MG63 (cell line): ENCODE data around the gene TMEM81. TPM values are rescaled to one million over a fixed set of nuclear protein-coding genes. Genes with fewer than 3 reads are reported as not detected.

Experiments
- DNase-seq: peaks from one replicate; pipeline ENCODE4 v3.0.0-alpha.2; 2020
- H3K27me3 ChIP-seq: fragments of 250-450 bp; sonication (Bioruptor Pico); 2 replicates; pipeline ENCODE4 v1.5.1; 2020; ENCODE audit warnings: mild to moderate bottlenecking, moderate library complexity
- H3K36me3 ChIP-seq: fragments of 250-450 bp; sonication (Bioruptor Pico); 2 replicates; pipeline ENCODE4 v1.5.1; 2020; ENCODE audit warnings: mild to moderate bottlenecking, moderate library complexity
- H3K4me3 ChIP-seq: fragments of 250-450 bp; sonication (Bioruptor Pico); 2 replicates; pipeline ENCODE4 v1.5.1; 2020; ENCODE audit warnings: mild to moderate bottlenecking, moderate library complexity
- H3K9me3 ChIP-seq: fragments of 250-450 bp; sonication (Bioruptor Pico); 2 replicates; pipeline ENCODE4 v1.5.1; 2020; ENCODE audit warnings: mild to moderate bottlenecking, moderate library complexity
- total RNA-seq: library from RNA; depleted of rRNA; stranded (reverse); fragments of >200 nt; shearing (Covaris generic); gene quantifications from 2 replicates; pipeline ENCODE4 v1.2.3, GENCODE V29; 2014; ENCODE audit warnings: low replicate concordance

The TMEM81 gene
- total RNA-seq, 1 experiment from 2014 or later, result 5.1 TPM

GRCh38 chr1:205068001-205068400 is 16.3 kb downstream of the TMEM81 start:
- no peaks in the 10 kb centered on the region for H3K36me3 ChIP-seq
- no peaks in the 10 kb centered on the region for H3K27me3 ChIP-seq
- DNase-seq, result no peak
- H3K4me3 ChIP-seq, result no peak overlapping the region
- no peaks in the 10 kb centered on the region for H3K9me3 ChIP-seq

GRCh38 chr1:205067031-205067430 is 17.2 kb downstream of the TMEM81 start:
- Histone ChIP-seq H3K27me3 (no peaks in the 10 kb centered on the region), H3K36me3 (no peaks in the 10 kb centered on the region), H3K9me3 (no peaks in the 10 kb centered on the region), H3K4me3 (no peak overlapping the region)
- no peak for DNase-seq

- H3K9me3 ChIP-seq, result no peaks in the 10 kb centered on the region
- H3K27me3 ChIP-seq, result no peaks in the 10 kb centered on the region
- DNase-seq, result peak; percentile 45
- H3K4me3 ChIP-seq, result no peak overlapping the region
- no peaks in the 10 kb centered on the region for H3K36me3 ChIP-seq
Observed at GRCh38 chr1:205066141-205066818, 18.0 kb downstream of the TMEM81 start.

- no peak for DNase-seq
- no peaks in the 10 kb centered on the region for H3K9me3 ChIP-seq
- H3K4me3 ChIP-seq, result no peak overlapping the region
- no peaks in the 10 kb centered on the region for H3K36me3 ChIP-seq
- H3K27me3 ChIP-seq, result no peaks in the 10 kb centered on the region
Observed at GRCh38 chr1:205065666-205066065, 18.6 kb downstream of the TMEM81 start.

DNA sequence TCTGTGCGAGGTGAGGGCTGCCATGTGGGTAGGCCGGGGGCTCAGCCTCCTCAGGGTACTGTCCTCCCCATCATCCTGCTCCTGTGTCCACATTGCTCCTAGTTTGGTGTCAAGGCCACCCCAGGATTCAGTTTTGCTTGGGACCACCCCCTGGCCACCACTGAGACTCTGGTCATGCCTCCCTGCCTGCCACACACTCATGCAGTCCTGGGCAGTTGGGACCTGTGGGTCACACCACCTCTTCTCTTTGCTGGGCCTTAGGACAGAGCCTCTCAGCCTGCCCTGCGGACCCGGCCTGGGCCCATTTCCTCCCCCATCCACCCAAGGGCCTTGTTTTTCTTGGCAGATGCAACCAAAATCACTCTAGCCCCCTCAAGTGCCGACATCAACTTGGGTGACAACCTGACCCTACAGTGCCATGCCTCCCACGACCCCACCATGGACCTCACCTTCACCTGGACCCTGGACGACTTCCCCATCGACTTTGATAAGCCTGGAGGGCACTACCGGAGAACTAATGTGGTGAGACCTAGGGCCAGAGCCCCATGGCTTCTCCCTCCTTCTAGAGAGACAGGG is 19.4 kb downstream of the TMEM81 start:
- Histone ChIP-seq H3K9me3 (no peaks in the 10 kb centered on the region), H3K27me3 (no peaks in the 10 kb centered on the region), H3K4me3 (no peak overlapping the region), H3K36me3 (no peaks in the 10 kb centered on the region)
- no peak for DNase-seq

- H3K9me3 ChIP-seq, result no peaks in the 10 kb centered on the region
- no peaks in the 10 kb centered on the region for H3K36me3 ChIP-seq
- no peaks in the 10 kb centered on the region for H3K27me3 ChIP-seq
- H3K4me3 ChIP-seq, result no peak overlapping the region
- no peak for DNase-seq
Observed at GRCh38 chr1:205064301-205064700, 20.0 kb downstream of the TMEM81 start.

GRCh38 chr1:205062895-205063294 is 21.4 kb downstream of the TMEM81 start:
- no peaks in the 10 kb centered on the region for H3K27me3 ChIP-seq
- DNase-seq, result no peak
- H3K9me3 ChIP-seq, result no peaks in the 10 kb centered on the region
- no peaks in the 10 kb centered on the region for H3K36me3 ChIP-seq
- H3K4me3 ChIP-seq, result no peak overlapping the region

- DNase-seq, result no peak
- Histone ChIP-seq H3K4me3 (no peak overlapping the region), H3K27me3 (no peaks in the 10 kb centered on the region), H3K36me3 (no peaks in the 10 kb centered on the region), H3K9me3 (no peaks in the 10 kb centered on the region)
Observed at GRCh38 chr1:205062319-205062718, 21.9 kb downstream of the TMEM81 start.

GRCh38 chr1:205061665-205062069 is 22.6 kb downstream of the TMEM81 start:
- DNase-seq, result peak; percentile 71
- Histone ChIP-seq H3K4me3 (no peak overlapping the region), H3K36me3 (no peaks in the 10 kb centered on the region), H3K27me3 (no peaks in the 10 kb centered on the region), H3K9me3 (no peaks in the 10 kb centered on the region)

DNA sequence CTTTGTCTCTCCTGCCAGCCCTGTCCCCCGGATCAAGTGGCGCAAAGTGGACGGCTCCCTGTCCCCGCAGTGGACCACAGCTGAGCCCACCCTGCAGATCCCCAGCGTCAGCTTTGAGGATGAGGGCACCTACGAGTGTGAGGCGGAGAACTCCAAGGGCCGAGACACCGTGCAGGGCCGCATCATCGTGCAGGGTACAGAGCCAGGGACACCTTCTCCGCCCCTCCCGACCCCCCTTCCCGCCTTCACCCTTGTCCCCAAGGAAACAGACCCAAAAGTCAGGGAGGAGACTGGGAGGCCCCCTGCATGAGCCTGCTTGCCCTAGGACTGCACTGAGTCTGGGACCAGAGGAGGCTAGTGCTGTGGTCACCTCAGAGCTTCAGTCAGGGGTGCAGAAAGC is 23.0 kb downstream of the TMEM81 start:
- no peak for DNase-seq
- no peaks in the 10 kb centered on the region for H3K27me3 ChIP-seq
- no peaks in the 10 kb centered on the region for H3K36me3 ChIP-seq
- H3K4me3 ChIP-seq, result no peak overlapping the region
- no peaks in the 10 kb centered on the region for H3K9me3 ChIP-seq

- no peaks in the 10 kb centered on the region for H3K27me3 ChIP-seq
- H3K36me3 ChIP-seq, result no peaks in the 10 kb centered on the region
- no peak for DNase-seq
- H3K4me3 ChIP-seq, result no peak overlapping the region
- no peaks in the 10 kb centered on the region for H3K9me3 ChIP-seq
Observed at GRCh38 chr1:205060746-205061145, 23.5 kb downstream of the TMEM81 start.

GRCh38 chr1:205059660-205060059 is 24.6 kb downstream of the TMEM81 start:
- H3K9me3 ChIP-seq, result no peaks in the 10 kb centered on the region
- H3K4me3 ChIP-seq, result no peak overlapping the region
- no peaks in the 10 kb centered on the region for H3K36me3 ChIP-seq
- no peaks in the 10 kb centered on the region; the same call in 1 of the 2 replicates for H3K27me3 ChIP-seq
- DNase-seq, result no peak

GRCh38 chr1:205058853-205059252 is 25.4 kb downstream of the TMEM81 start:
- DNase-seq, result no peak
- H3K36me3 ChIP-seq, result no peaks in the 10 kb centered on the region
- no peaks in the 10 kb centered on the region; the same call in 1 of the 2 replicates for H3K27me3 ChIP-seq
- H3K4me3 ChIP-seq, result no peak overlapping the region
- H3K9me3 ChIP-seq, result no peaks in the 10 kb centered on the region

DNA sequence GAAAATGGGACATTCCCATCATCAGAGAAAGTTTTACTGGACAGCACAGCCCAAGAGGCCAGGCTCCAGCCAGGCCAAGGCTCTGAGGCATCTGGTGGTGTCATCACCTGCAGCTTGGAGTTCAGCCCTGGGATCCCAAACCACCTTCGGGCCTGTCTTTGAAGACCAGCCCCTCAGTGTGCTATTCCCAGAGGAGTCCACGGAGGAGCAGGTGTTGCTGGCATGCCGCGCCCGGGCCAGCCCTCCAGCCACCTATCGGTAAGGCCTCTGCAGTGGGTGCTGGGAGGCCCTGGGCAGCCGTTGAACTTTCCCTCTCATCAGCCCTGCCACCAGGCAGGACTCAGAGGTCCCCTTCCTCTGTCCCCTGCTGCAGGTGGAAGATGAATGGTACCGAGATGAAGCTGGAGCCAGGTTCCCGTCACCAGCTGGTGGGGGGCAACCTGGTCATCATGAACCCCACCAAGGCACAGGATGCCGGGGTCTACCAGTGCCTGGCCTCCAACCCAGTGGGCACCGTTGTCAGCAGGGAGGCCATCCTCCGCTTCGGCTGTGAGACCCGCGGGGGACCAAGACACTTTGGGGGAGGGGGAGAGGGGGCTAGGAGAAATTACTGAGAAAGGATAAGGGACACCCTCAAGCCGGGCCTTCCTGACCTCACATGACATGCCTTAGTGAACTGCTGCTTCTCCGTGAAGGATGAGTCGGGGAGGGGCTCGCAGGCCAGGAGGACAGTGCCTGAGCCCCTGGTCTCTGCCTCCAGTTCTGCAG is 26.3 kb downstream of the TMEM81 start:
- Histone ChIP-seq H3K4me3 (no peak overlapping the region), H3K36me3 (no peaks in the 10 kb centered on the region), H3K9me3 (no peaks in the 10 kb centered on the region), H3K27me3 (peaks cover 2% of the 10 kb centered on the region; the same call in 1 of the 2 replicates)
- no peak for DNase-seq

GRCh38 chr1:205056956-205057568 is 27.2 kb downstream of the TMEM81 start:
- H3K9me3 ChIP-seq, result no peaks in the 10 kb centered on the region
- H3K4me3 ChIP-seq, result no peak overlapping the region
- DNase-seq, result no peak
- H3K36me3 ChIP-seq, result no peaks in the 10 kb centered on the region
- H3K27me3 ChIP-seq, result peaks cover 2% of the 10 kb centered on the region; the same call in 1 of the 2 replicates

GRCh38 chr1:205056188-205056611 is 28.1 kb downstream of the TMEM81 start:
- Histone ChIP-seq H3K27me3 (peaks cover 2% of the 10 kb centered on the region; the same call in 1 of the 2 replicates), H3K4me3 (no peak overlapping the region), H3K36me3 (no peaks in the 10 kb centered on the region), H3K9me3 (no peaks in the 10 kb centered on the region)
- no peak for DNase-seq

DNA sequence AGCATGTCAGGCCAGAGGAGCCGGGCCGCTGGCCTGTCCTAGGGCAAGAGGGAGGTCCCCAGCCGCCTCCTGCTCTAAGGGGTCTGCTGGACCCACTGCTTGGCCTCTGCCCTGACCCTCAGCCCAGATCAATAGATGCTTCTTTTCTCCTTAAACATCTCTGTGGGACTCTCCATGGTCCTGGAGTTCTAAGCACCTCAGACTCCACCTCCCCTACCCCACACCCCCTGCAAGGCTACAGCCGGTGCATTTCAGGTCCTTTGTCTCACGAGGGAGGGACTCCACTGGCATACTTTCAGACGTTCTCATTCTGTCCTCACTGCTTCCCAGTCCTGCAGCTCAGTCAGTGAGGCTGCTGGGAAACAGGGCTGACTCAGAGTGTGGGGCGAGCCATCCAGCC is 30.2 kb downstream of the TMEM81 start:
- no peak for DNase-seq
- Histone ChIP-seq H3K27me3 (peaks cover 2% of the 10 kb centered on the region; the same call in 1 of the 2 replicates), H3K36me3 (no peaks in the 10 kb centered on the region), H3K9me3 (no peaks in the 10 kb centered on the region), H3K4me3 (no peak overlapping the region)
